MG63 (cell line): ENCODE data around the gene PACS1. TPM values are rescaled to one million over a fixed set of nuclear protein-coding genes. Genes with fewer than 3 reads are reported as not detected.

Source experiments
- DNase-seq: peaks from one replicate; pipeline ENCODE4 v3.0.0-alpha.2; 2020
- H3K27me3 ChIP-seq: fragments of 250-450 bp; sonication (Bioruptor Pico); 2 replicates; pipeline ENCODE4 v1.5.1; 2020; ENCODE audit warnings: mild to moderate bottlenecking, moderate library complexity
- H3K36me3 ChIP-seq: fragments of 250-450 bp; sonication (Bioruptor Pico); 2 replicates; pipeline ENCODE4 v1.5.1; 2020; ENCODE audit warnings: mild to moderate bottlenecking, moderate library complexity
- H3K4me3 ChIP-seq: fragments of 250-450 bp; sonication (Bioruptor Pico); 2 replicates; pipeline ENCODE4 v1.5.1; 2020; ENCODE audit warnings: mild to moderate bottlenecking, moderate library complexity
- H3K9me3 ChIP-seq: fragments of 250-450 bp; sonication (Bioruptor Pico); 2 replicates; pipeline ENCODE4 v1.5.1; 2020; ENCODE audit warnings: mild to moderate bottlenecking, moderate library complexity
- total RNA-seq: library from RNA; depleted of rRNA; stranded (reverse); fragments of >200 nt; shearing (Covaris generic); gene quantifications from 2 replicates; pipeline ENCODE4 v1.2.3, GENCODE V29; 2014; ENCODE audit warnings: low replicate concordance; rRNA removed

Gene PACS1
- total RNA-seq, 1 experiment from 2014 or later: 11.2 TPM

GRCh38 chr11:66293777-66294625 is 223.9 kb downstream of the PACS1 start:
- no peak for DNase-seq

More at GRCh38 chr11:66293777-66294625, 223.9 kb downstream of the PACS1 start:
- Histone ChIP-seq H3K4me3 (no peak overlapping the region), H3K27me3 (peaks cover 17% of the 10 kb centered on the region), H3K9me3 (no peaks in the 10 kb centered on the region), H3K36me3 (no peaks in the 10 kb centered on the region)

Other genes with a start within 250 kb of the PACS1 start
- gene SNX32, start 236.3 kb upstream of the PACS1 start, total RNA-seq: 0.43 TPM in 1 of 2 replicates, not detected in the other
- 1,413 and 1,905 TPM in 2 replicates for gene CFL1, start 212.1 kb upstream of the PACS1 start, total RNA-seq
- 25.3 and 45.3 TPM in 2 replicates for gene MUS81, start 209.8 kb upstream of the PACS1 start, total RNA-seq
- 29.0 and 43.2 TPM in 2 replicates for gene EFEMP2, start 197.5 kb upstream of the PACS1 start, total RNA-seq
- not detected in 2 replicates for gene CTSW, start 190.4 kb upstream of the PACS1 start, total RNA-seq
- gene FIBP, start 181.8 kb upstream of the PACS1 start, total RNA-seq: 105 and 106 TPM in 2 replicates
- gene CCDC85B, start 179.6 kb upstream of the PACS1 start, total RNA-seq: 99.6 and 131 TPM in 2 replicates
- 37.3 and 54.7 TPM in 2 replicates for gene FOSL1, start 169.9 kb upstream of the PACS1 start, total RNA-seq
- 22.0 and 46.6 TPM in 2 replicates for gene C11orf68, start 151.2 kb upstream of the PACS1 start, total RNA-seq
- gene DRAP1, start 150.8 kb upstream of the PACS1 start, total RNA-seq: 276 and 419 TPM in 2 replicates
- not detected in 2 replicates for gene TSGA10IP, start 124.8 kb upstream of the PACS1 start, total RNA-seq
- 38.2 and 45.4 TPM in 2 replicates for gene SART1, start 108.5 kb upstream of the PACS1 start, total RNA-seq
- gene EIF1AD, start 68.1 kb upstream of the PACS1 start, total RNA-seq: 17.5 and 32.3 TPM in 2 replicates
- gene BANF1, start 67.8 kb upstream of the PACS1 start, total RNA-seq: 329 and 468 TPM in 2 replicates
- gene CST6, start 58.3 kb upstream of the PACS1 start, total RNA-seq: not detected in 2 replicates
- 2.4 TPM in 1 of 2 replicates, not detected in the other for gene CATSPER1, start 43.8 kb upstream of the PACS1 start, total RNA-seq
- not detected in 2 replicates for gene GAL3ST3, start 21.1 kb upstream of the PACS1 start, total RNA-seq
- 134 and 174 TPM in 2 replicates for gene SF3B2, start 17.9 kb upstream of the PACS1 start, total RNA-seq
- gene KLC2, start 187.4 kb downstream of the PACS1 start, total RNA-seq: 15.0 and 25.3 TPM in 2 replicates
- 101 and 103 TPM in 2 replicates for gene RAB1B, start 198.4 kb downstream of the PACS1 start, total RNA-seq
- not detected in 2 replicates for gene CNIH2, start 207.9 kb downstream of the PACS1 start, total RNA-seq
- 217 and 220 TPM in 2 replicates for gene YIF1A, start 218.9 kb downstream of the PACS1 start, total RNA-seq
- 0.56 TPM in 1 of 2 replicates, not detected in the other for gene TMEM151A, start 221.6 kb downstream of the PACS1 start, total RNA-seq
- not detected in 2 replicates for gene CD248, start 246.8 kb downstream of the PACS1 start, total RNA-seq